Forelimb muscle (tissue), 1 donor: ENCODE results near the gene OR6B1. TPM values are rescaled to one million over a fixed set of nuclear protein-coding genes. Genes with fewer than 3 reads are reported as not detected.
"Not testable (repeated sequence)": the region's sequence is repeated elsewhere in the genome, so short reads cannot be mapped to it uniquely, and the experiment has no call there.

Source experiments
- DNase-seq: peaks from one replicate; pipeline ENCODE4 v3.0.0-alpha.2; 2013; ENCODE audit warnings: low read depth
- polyA plus RNA-seq: library from polyadenylated mRNA; unstranded; fragments of 120-200 nt; gene quantifications from one replicate; pipeline ENCODE4 v1.2.1, GENCODE V29; 2013; ENCODE audit not compliant: insufficient read length

OR6B1 gene
- polyA plus RNA-seq, 1 donor = not detected

- no peak for DNase-seq
Observed at GRCh38 chr7:144038887-144039286, 38.8 kb downstream of the OR6B1 start.

- no peak for DNase-seq
Observed at GRCh38 chr7:144048648-144049047, 48.5 kb downstream of the OR6B1 start, which contains the start of gene OR2A5. TSS of gene OR2A5 (plus strand) at chr7:144048948. CDS start at chr7:144050402, 1,454 bp downstream.

- no peak for DNase-seq
Observed at GRCh38 chr7:144049491-144049890, 49.4 kb downstream of the OR6B1 start.

GRCh38 chr7:144050093-144050492 lies 50.0 kb downstream of the OR6B1 start:
- no peak for DNase-seq

- not testable (repeated sequence) for DNase-seq
Observed at GRCh38 chr7:144050884-144051283, 50.8 kb downstream of the OR6B1 start.

- no peak for DNase-seq
Observed at GRCh38 chr7:144057954-144058353, 57.8 kb downstream of the OR6B1 start.

Other genes with a start within 250 kb of the OR6B1 start
- 0.30 TPM for gene CTAGE6, start 242.6 kb upstream of the OR6B1 start, polyA plus RNA-seq
- gene TCAF1, start 98.1 kb upstream of the OR6B1 start, polyA plus RNA-seq = 206 TPM
- not detected for gene OR2F2, start 65.1 kb upstream of the OR6B1 start, polyA plus RNA-seq
- not detected for gene OR2F1, start 45.5 kb upstream of the OR6B1 start, polyA plus RNA-seq
- not detected for gene OR2A5, start 48.6 kb downstream of the OR6B1 start, polyA plus RNA-seq
- gene OR2A25, start 69.5 kb downstream of the OR6B1 start, polyA plus RNA-seq = not detected
- 0.09 TPM for gene OR2A12, start 86.0 kb downstream of the OR6B1 start, polyA plus RNA-seq
- gene OR2A2, start 109.3 kb downstream of the OR6B1 start, polyA plus RNA-seq = not detected
- not detected for gene OR2A14, start 122.9 kb downstream of the OR6B1 start, polyA plus RNA-seq
- not detected for gene CTAGE4, start 183.1 kb downstream of the OR6B1 start, polyA plus RNA-seq
- 1.2 TPM for gene ARHGEF35, start 195.5 kb downstream of the OR6B1 start, polyA plus RNA-seq
- gene OR2A42, start 239.3 kb downstream of the OR6B1 start, polyA plus RNA-seq = 0.34 TPM